CD4-positive, alpha-beta T cell treated with Interleukin-17A for 4 hours (primary cell): ENCODE results near the gene BPIFB1.

ENCODE experiments used
- DNase-seq: peaks from one replicate; pipeline ENCODE4 v3.0.0-alpha.2; 2020; ENCODE audit warnings: mixed read lengths

Gene BPIFB1

GRCh38 chr20:33299111-33299603, 16.1 kb downstream of the BPIFB1 start:
- DNase-seq: peak; percentile 82

GRCh38 chr20:33301192-33301930, 18.3 kb downstream of the BPIFB1 start:
- DNase-seq: no peak

- DNase-seq: no peak
These were observed 20.6 kb downstream of the BPIFB1 start for GRCh38 chr20:33303595-33303994.

GRCh38 chr20:33304046-33304445, 21.0 kb downstream of the BPIFB1 start:
- DNase-seq: no peak

GRCh38 chr20:33305589-33306057, 22.6 kb downstream of the BPIFB1 start:
- DNase-seq: no peak

- no peak for DNase-seq
These were observed 23.2 kb downstream of the BPIFB1 start for GRCh38 chr20:33306228-33306627.

GRCh38 chr20:33306807-33307206, 23.8 kb downstream of the BPIFB1 start:
- DNase-seq: no peak

- no peak for DNase-seq
These were observed 25.7 kb downstream of the BPIFB1 start for GRCh38 chr20:33308668-33309067.

- DNase-seq: no peak
These were observed 26.6 kb downstream of the BPIFB1 start for GRCh38 chr20:33309631-33310030.

- DNase-seq: no peak
These were observed 27.4 kb downstream of the BPIFB1 start for GRCh38 chr20:33310327-33310899.

GRCh38 chr20:33311011-33311410, 28.0 kb downstream of the BPIFB1 start:
- DNase-seq: no peak

- no peak for DNase-seq
These were observed 29.0 kb downstream of the BPIFB1 start for GRCh38 chr20:33311996-33312395.

- no peak for DNase-seq
These were observed 29.6 kb downstream of the BPIFB1 start for GRCh38 chr20:33312583-33312982.

- no peak for DNase-seq
These were observed 30.8 kb downstream of the BPIFB1 start for GRCh38 chr20:33313686-33314314.

GRCh38 chr20:33316343-33316742, 33.3 kb downstream of the BPIFB1 start:
- DNase-seq: no peak

- DNase-seq: no peak
These were observed 33.9 kb downstream of the BPIFB1 start for GRCh38 chr20:33316958-33317357.

GRCh38 chr20:33317424-33318095, 34.5 kb downstream of the BPIFB1 start:
- no peak for DNase-seq

GRCh38 chr20:33318096-33318429, 35.0 kb downstream of the BPIFB1 start:
- no peak for DNase-seq

GRCh38 chr20:33320006-33320405, 37.0 kb downstream of the BPIFB1 start:
- DNase-seq: no peak

GRCh38 chr20:33322456-33322855, 39.4 kb downstream of the BPIFB1 start:
- DNase-seq: no peak

GRCh38 chr20:33323236-33323635, 40.2 kb downstream of the BPIFB1 start:
- no peak for DNase-seq

- DNase-seq: no peak
These were observed 42.3 kb downstream of the BPIFB1 start for GRCh38 chr20:33325350-33325749.
